ENCODE data around the gene WFDC9.
"Not testable (repeated sequence)": the region's sequence is repeated elsewhere in the genome, so short reads cannot be mapped to it uniquely, and the experiment has no call there.

The WFDC9 gene

DNA sequence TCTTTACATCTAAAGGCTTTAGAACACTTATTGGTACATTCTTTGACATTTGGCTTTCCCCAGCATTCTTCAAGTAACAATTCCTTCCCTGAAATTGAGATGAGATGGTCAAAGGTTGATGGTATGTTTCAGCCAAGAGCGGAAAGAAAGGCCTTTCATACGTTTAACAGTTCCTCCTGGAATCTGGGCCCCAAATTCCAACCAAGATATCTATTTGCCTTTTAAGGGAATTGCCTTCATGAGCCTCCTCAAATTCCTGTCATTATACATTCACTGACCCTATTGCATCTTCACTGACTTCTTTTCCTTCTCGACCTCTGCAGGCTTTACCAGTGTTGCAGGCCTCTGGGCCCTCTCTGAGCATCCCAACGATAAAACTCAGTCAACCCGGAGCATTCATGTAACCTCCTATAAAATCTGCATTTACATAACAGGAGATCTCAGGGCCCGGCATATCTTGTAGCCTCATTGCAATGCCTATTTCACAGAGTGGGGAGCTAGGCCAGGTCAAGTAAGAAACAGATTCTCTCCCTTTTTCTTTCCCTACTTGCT is 18.3 kb upstream of the WFDC9 start:
- no peak overlapping the region for H2AFZ ChIP-seq
- no peaks in the 10 kb centered on the region for H3K27me3 ChIP-seq (ENCODE audit: control insufficient read depth, insufficient read depth, low read length)
- H3K4me3 ChIP-seq (ENCODE audit: low read depth, low read length) = no peak overlapping the region
- H3K36me3 ChIP-seq (ENCODE audit: control insufficient read depth, insufficient read depth, low read length) = no peaks in the 10 kb centered on the region
- no peak overlapping the region for H3K4me2 ChIP-seq (ENCODE audit: low read length)
- TF ChIP-seq, protein P1, sequence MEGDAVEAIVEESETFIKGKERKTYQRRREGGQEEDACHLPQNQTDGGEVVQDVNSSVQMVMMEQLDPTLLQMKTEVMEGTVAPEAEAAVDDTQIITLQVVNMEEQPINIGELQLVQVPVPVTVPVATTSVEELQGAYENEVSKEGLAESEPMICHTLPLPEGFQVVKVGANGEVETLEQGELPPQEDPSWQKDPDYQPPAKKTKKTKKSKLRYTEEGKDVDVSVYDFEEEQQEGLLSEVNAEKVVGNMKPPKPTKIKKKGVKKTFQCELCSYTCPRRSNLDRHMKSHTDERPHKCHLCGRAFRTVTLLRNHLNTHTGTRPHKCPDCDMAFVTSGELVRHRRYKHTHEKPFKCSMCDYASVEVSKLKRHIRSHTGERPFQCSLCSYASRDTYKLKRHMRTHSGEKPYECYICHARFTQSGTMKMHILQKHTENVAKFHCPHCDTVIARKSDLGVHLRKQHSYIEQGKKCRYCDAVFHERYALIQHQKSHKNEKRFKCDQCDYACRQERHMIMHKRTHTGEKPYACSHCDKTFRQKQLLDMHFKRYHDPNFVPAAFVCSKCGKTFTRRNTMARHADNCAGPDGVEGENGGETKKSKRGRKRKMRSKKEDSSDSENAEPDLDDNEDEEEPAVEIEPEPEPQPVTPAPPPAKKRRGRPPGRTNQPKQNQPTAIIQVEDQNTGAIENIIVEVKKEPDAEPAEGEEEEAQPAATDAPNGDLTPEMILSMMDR (IDR thresholded peaks at IDR 0.05) = no peak
- H3K4me1 ChIP-seq = no peaks in the 10 kb centered on the region
- H3K9ac ChIP-seq = no peak overlapping the region
- H3K27ac ChIP-seq = no peak overlapping the region
- no peaks in the 10 kb centered on the region for H3K79me2 ChIP-seq
- H3K9me3 ChIP-seq (ENCODE audit: control insufficient read depth, low read length) = no peaks in the 10 kb centered on the region

DNA sequence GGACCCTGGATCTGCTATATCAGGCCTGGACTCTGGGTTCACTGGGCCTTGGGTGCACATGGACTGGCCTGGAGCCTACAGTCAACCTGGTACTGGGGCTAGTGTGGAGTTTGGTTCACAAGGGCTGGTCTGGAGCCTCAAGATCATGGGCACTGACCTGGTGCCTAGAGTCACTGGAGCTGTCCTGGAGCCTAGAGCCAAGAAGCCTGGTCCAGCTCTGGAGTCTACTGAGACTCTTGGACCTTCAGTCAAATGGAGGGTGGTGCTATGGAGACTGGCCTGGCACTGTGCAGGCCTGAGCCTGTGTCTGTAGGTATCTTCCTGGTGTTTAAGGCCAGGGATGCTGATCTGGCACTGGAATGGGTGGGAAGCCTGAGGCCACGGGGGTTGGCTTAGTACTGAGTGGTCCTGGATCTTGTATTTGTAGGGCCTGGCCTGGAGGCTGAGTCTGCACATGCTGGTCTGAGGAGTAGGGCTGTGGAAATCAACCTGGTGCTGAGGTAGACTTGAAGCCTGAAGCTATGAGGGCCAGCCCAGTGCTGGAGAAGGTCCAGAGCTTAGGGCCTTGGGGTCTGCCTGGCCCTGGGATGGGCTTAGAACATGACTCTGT is 16.5 kb upstream of the WFDC9 start:
- no peaks in the 10 kb centered on the region for H3K36me3 ChIP-seq (ENCODE audit: control insufficient read depth, insufficient read depth, low read length)
- no peak overlapping the region for H3K4me3 ChIP-seq (ENCODE audit: low read depth, low read length)
- H3K4me2 ChIP-seq (ENCODE audit: low read length) = no peak overlapping the region
- H3K27me3 ChIP-seq (ENCODE audit: control insufficient read depth, insufficient read depth, low read length) = no peaks in the 10 kb centered on the region
- no peak overlapping the region for H2AFZ ChIP-seq
- no peaks in the 10 kb centered on the region for H3K79me2 ChIP-seq
- TF ChIP-seq, protein P1 (IDR thresholded peaks at IDR 0.05) = no peak
- no peak overlapping the region for H3K9ac ChIP-seq
- H3K9me3 ChIP-seq (ENCODE audit: control insufficient read depth, low read length) = no peaks in the 10 kb centered on the region
- no peaks in the 10 kb centered on the region for H3K4me1 ChIP-seq
- no peak overlapping the region for H3K27ac ChIP-seq

DNA sequence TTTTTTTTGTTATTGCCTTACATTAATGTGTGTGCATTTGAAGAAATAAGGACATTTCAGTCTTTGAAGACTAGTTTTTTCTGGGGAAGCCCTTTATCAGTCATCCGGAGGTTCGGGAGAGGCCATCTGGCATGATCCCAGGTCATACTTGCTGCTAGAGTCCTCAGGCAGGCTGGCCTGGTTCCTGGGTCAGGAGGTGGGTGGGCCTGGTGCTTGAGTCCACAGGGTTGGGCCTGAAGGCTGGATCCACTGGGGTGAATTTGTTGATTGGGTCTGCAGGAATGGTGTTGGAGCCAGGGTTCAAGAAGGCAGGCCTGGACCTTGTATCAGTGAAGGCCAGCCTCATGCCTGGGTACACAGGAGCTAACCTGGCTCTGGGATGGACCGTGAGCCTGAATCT is 15.8 kb upstream of the WFDC9 start:
- H3K9ac ChIP-seq = no peak overlapping the region
- no peaks in the 10 kb centered on the region for H3K79me2 ChIP-seq
- TF ChIP-seq, protein P1 (IDR thresholded peaks at IDR 0.05) = no peak
- no peak overlapping the region for H3K4me2 ChIP-seq (ENCODE audit: low read length)
- H3K27me3 ChIP-seq (ENCODE audit: control insufficient read depth, insufficient read depth, low read length) = no peaks in the 10 kb centered on the region
- no peaks in the 10 kb centered on the region for H3K4me1 ChIP-seq
- H2AFZ ChIP-seq = no peak overlapping the region
- H3K36me3 ChIP-seq (ENCODE audit: control insufficient read depth, insufficient read depth, low read length) = no peaks in the 10 kb centered on the region
- no peaks in the 10 kb centered on the region for H3K9me3 ChIP-seq (ENCODE audit: control insufficient read depth, low read length)
- H3K27ac ChIP-seq = no peak overlapping the region
- no peak overlapping the region for H3K4me3 ChIP-seq (ENCODE audit: low read depth, low read length)

DNA sequence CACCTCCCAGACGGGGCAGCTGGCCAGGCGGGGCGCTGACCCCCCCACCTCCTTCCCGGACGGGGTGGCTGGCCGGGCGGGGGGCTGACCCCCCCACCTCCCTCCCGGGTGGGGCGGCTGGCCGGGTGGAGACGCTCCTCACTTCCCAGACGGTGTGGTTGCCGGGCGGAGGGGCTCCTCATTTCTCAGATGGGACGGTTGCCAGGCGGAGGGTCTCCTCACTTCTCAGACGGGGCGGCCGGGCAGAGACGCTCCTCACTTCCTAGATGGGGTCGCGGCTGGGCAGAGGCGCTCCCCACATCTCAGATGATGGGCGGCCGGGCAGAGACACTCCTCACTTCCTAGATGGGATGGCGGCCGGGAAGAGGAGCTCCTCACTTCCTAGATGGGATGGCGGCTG is 14.8 kb upstream of the WFDC9 start:
- H3K9ac ChIP-seq; H3K79me2 ChIP-seq; H3K27ac ChIP-seq; H3K4me3 ChIP-seq (ENCODE audit: low read depth, low read length); H3K27me3 ChIP-seq (ENCODE audit: control insufficient read depth, insufficient read depth, low read length); H3K4me2 ChIP-seq (ENCODE audit: low read length); H3K4me1 ChIP-seq; H3K36me3 ChIP-seq (ENCODE audit: control insufficient read depth, insufficient read depth, low read length); H3K9me3 ChIP-seq (ENCODE audit: control insufficient read depth, low read length); H2AFZ ChIP-seq: not testable (repeated sequence)

DNA sequence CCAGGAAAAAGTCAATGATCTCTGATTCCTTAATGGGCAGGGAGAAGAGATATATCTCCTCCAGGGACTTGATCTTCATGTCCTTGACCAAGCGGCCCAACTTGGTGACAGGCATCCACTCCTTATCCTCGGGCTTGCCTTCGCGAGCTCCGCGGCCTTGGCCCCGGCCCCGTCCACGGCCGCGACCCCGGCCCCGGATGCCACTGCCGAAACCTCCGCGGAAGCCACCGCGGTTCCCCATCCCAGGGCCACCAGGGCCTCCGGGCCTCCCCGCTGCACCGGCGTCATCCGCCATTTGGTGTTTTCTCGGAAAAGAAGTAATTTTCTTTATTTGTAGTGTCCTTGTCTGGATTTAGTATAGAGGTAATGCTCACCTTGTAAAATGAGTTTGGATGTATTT is 10.0 kb upstream of the WFDC9 start:
- H3K9me3 ChIP-seq (ENCODE audit: control insufficient read depth, low read length); H3K27ac ChIP-seq; H3K4me1 ChIP-seq; H3K27me3 ChIP-seq (ENCODE audit: control insufficient read depth, insufficient read depth, low read length); H3K4me3 ChIP-seq (ENCODE audit: low read depth, low read length); H3K79me2 ChIP-seq; H3K36me3 ChIP-seq (ENCODE audit: control insufficient read depth, insufficient read depth, low read length); H2AFZ ChIP-seq; H3K9ac ChIP-seq; H3K4me2 ChIP-seq (ENCODE audit: low read length): not testable (repeated sequence)

DNA sequence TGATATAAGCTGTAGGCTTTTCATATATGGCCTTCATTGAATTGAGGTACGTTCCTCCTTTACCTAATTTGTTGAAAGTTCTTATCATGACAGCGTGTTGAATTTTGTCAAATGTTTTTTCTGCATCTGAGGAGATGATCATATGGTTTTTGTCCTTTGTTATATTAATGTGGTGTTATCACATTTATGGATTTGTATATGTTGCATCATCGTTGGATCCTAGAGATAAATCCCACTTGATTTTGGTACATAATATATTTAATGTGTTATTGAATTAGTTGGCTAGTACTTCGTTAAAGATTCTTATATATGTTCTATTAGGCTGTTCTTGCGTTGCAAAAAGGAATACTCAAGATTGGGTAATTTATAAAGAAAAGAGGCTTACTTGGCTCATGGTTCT is 8.6 kb upstream of the WFDC9 start:
- Histone ChIP-seq H3K9ac (no peak overlapping the region), H3K27ac (no peak overlapping the region), H3K79me2 (no peaks in the 10 kb centered on the region), H3K27me3 (ENCODE audit: control insufficient read depth, insufficient read depth, low read length) (no peaks in the 10 kb centered on the region), H3K36me3 (ENCODE audit: control insufficient read depth, insufficient read depth, low read length) (no peaks in the 10 kb centered on the region), H3K4me1 (no peaks in the 10 kb centered on the region), H3K4me3 (ENCODE audit: low read depth, low read length) (no peak overlapping the region), H3K4me2 (ENCODE audit: low read length) (no peak overlapping the region), H3K9me3 (ENCODE audit: control insufficient read depth, low read length) (no peaks in the 10 kb centered on the region), H2AFZ (no peak overlapping the region)
- TF ChIP-seq, protein P1 (IDR thresholded peaks at IDR 0.05) = no peak

Measured in parathyroid adenoma (tissue), 2 donors.